WI38 (cell line): ENCODE measurements around the gene BNIP5.

ENCODE experiments used
- H3K4me3 ChIP-seq: 2 replicates; pipeline ENCODE4 v1.5.1; 2011; ENCODE audit warnings: low read depth, mild to moderate bottlenecking, control low read depth, low read length
- CTCF ChIP-seq: IDR thresholded peaks from 2 replicates; pipeline ENCODE4 v1.5.1; 2012; ENCODE audit warnings: low read depth, mild to moderate bottlenecking, control low read depth, low read length

Gene BNIP5

GRCh38 chr6:36336779-36337241, at the start of gene BNIP5:
Gene BNIP5, minus strand, starts transcription at chr6:36336888. Its CDS starts 6,198 bp downstream, at chr6:36330690.
- H3K4me3 ChIP-seq = no peak within 1 kb of the TSS
- TF ChIP-seq CTCF = no peak

- H3K4me3 ChIP-seq = no peak overlapping the region
- no peak for TF ChIP-seq CTCF
Measured at GRCh38 chr6:36384095-36384494, 47.4 kb upstream of the BNIP5 start.

- H3K4me3 ChIP-seq = no peak overlapping the region
- TF ChIP-seq CTCF = no peak
Measured at GRCh38 chr6:36383606-36384005, 46.9 kb upstream of the BNIP5 start.

GRCh38 chr6:36382976-36383375, 46.3 kb upstream of the BNIP5 start:
- H3K4me3 ChIP-seq = no peak overlapping the region
- TF ChIP-seq CTCF = no peak

- no peak for TF ChIP-seq CTCF
- H3K4me3 ChIP-seq = no peak overlapping the region
Measured at GRCh38 chr6:36381502-36382389, 45.1 kb upstream of the BNIP5 start.

- H3K4me3 ChIP-seq = no peak overlapping the region
- TF ChIP-seq CTCF = no peak
Measured at GRCh38 chr6:36380166-36380565, 43.5 kb upstream of the BNIP5 start.

- no peak overlapping the region for H3K4me3 ChIP-seq
- no peak for TF ChIP-seq CTCF
Measured at GRCh38 chr6:36378936-36379335, 42.2 kb upstream of the BNIP5 start.
